Keratinocyte (primary cell): Measurements from ENCODE around the gene BPGM. TPM values are rescaled to one million over a fixed set of nuclear protein-coding genes. Genes with fewer than 3 reads are reported as not detected.
A peak's percentile ranks its signal among the peaks of the same experiment; 100 is the strongest.

Source experiments
- DNase-seq: peaks from one replicate; pipeline ENCODE4 v3.0.0-alpha.2; 2011; ENCODE audit warnings: low read depth, missing footprints, low spot score
- FAIRE-seq: peaks from 2 replicates; lab custom pipeline; 2011; peaks lifted over from hg19 to GRCh38; lab: Jason Lieb, UNC
- H2AFZ ChIP-seq: 2 replicates; pipeline ENCODE4 v1.6.0; 2012; ENCODE audit warnings: low read length, control low read depth, inconsistent platforms; ENCODE audit not compliant: control insufficient read depth
- H3K27ac ChIP-seq: 2 replicates; pipeline ENCODE4 v1.5.1; 2011; ENCODE audit warnings: low read length; ENCODE audit not compliant: control insufficient read depth, insufficient read depth
- H3K27me3 ChIP-seq: 3 replicates; pipeline ENCODE4 v1.6.0; 2011; ENCODE audit warnings: low read length; ENCODE audit not compliant: control insufficient read depth, insufficient read depth; ENCODE audit errors: extremely low read depth
- H3K36me3 ChIP-seq, 2 experiments: 2 replicates in 1 of 2; 3 replicates in 1 of 2; pipeline ENCODE4 v1.5.1; 2011; ENCODE audit warnings: low read length in 2 of 2, mild to moderate bottlenecking in 1 of 2; ENCODE audit not compliant: control insufficient read depth in 2 of 2, insufficient read depth in 2 of 2; ENCODE audit errors: extremely low read depth in 1 of 2
- H3K4me1 ChIP-seq: 3 replicates; pipeline ENCODE4 v1.5.1; 2011; ENCODE audit warnings: low read length; ENCODE audit not compliant: control insufficient read depth, insufficient read depth; ENCODE audit errors: extremely low read depth
- H3K4me2 ChIP-seq: 3 replicates; pipeline ENCODE4 v1.6.0; 2011; ENCODE audit warnings: low read depth, low read length; ENCODE audit not compliant: control insufficient read depth, insufficient read depth; ENCODE audit errors: extremely low read depth
- H3K4me3 ChIP-seq, 3 experiments: fragments of 200-600 bp in 1 of 3; sonication (generic) in 1 of 3; 2 replicates in 2 of 3; 3 replicates in 1 of 3; pipeline ENCODE4 v1.5.1; 2011 to 2016; ENCODE audit warnings: low read length in 3 of 3, mild to moderate bottlenecking in 3 of 3, control low read depth in 2 of 3, inconsistent platforms in 1 of 3, low read depth in 1 of 3, mixed read lengths in 1 of 3, mixed run types in 1 of 3, moderate library complexity in 1 of 3; ENCODE audit not compliant: control insufficient read depth in 2 of 3, insufficient read depth in 2 of 3; ENCODE audit errors: extremely low read depth in 1 of 3
- H3K79me2 ChIP-seq: 2 replicates; pipeline ENCODE4 v1.6.0; 2012; ENCODE audit warnings: low read length; ENCODE audit not compliant: control insufficient read depth, insufficient read depth
- H3K9ac ChIP-seq: 3 replicates; pipeline ENCODE4 v1.6.0; 2011; ENCODE audit warnings: low read length; ENCODE audit not compliant: control insufficient read depth, insufficient read depth; ENCODE audit errors: extremely low read depth
- H3K9me1 ChIP-seq: 3 replicates; pipeline ENCODE4 v1.6.0; 2011; ENCODE audit warnings: low read length; ENCODE audit not compliant: control insufficient read depth, insufficient read depth; ENCODE audit errors: extremely low read depth
- H3K9me3 ChIP-seq: 2 replicates; pipeline ENCODE4 v1.5.1; 2012; ENCODE audit warnings: low read depth, low read length; ENCODE audit not compliant: control insufficient read depth
- H4K20me1 ChIP-seq: 3 replicates; pipeline ENCODE4 v1.6.0; 2011; ENCODE audit warnings: low read length; ENCODE audit not compliant: control insufficient read depth, insufficient read depth; ENCODE audit errors: extremely low read depth
- EZH2 ChIP-seq: IDR thresholded peaks from one replicate; pipeline ENCODE4 v1.6.1; 2012; ENCODE audit warnings: inconsistent platforms, mild to moderate bottlenecking, low read length, moderate library complexity
- dilution Hi-C: fragments of 300-500 bp; cut with MboI; formaldehyde crosslinking; loops from one replicate; pipeline ENCODE4 v1.7.0; 2020; ENCODE audit warnings: low sequenced_read_pairs; ENCODE audit not compliant: extremely low pct_ligation_motif_present
- polyA plus RNA-seq, 5 experiments: library from polyadenylated mRNA; depleted of rRNA in 3 of 5; stranded (reverse) in 3 of 5; stranded (forward) in 1 of 5; unstranded in 1 of 5; fragments of >200 nt; gene quantifications; 1 replicate in 1 of 5; 2 replicates in 3 of 5; 3 replicates in 1 of 5; pipeline versions ENCODE4 v1.2.1 to v1.2.3, GENCODE V29; 2011 to 2012; ENCODE audit warnings: missing spikeins in 2 of 5, low read depth in 1 of 5, low replicate concordance in 1 of 5
- TF ChIP-seq, protein P1 (sequence below), 3 experiments: IDR thresholded peaks in 1 of 3; conservative IDR thresholded peaks in 1 of 3; optimal IDR thresholded peaks in 1 of 3; 2 replicates in 2 of 3; 3 replicates in 1 of 3; pipeline versions ENCODE3 to v1.5.1; 2011; ENCODE audit warnings: low read length in 3 of 3, mild to moderate bottlenecking in 3 of 3, moderate library complexity in 2 of 3, control low read depth in 1 of 3, inconsistent platforms in 1 of 3; ENCODE audit not compliant: insufficient read depth in 2 of 3; ENCODE audit errors: extremely low read depth in 1 of 3

Gene BPGM
- polyA plus RNA-seq, 1 donor (not counting 4 experiments of a cell fraction or from before 2014, with no cell fraction given), result 31.2 TPM

- Histone ChIP-seq H3K4me3 (no peak overlapping the region), H4K20me1 (no peaks in the 10 kb centered on the region), H3K4me2 (no peak overlapping the region), H3K36me3 (no peaks in the 10 kb centered on the region), H3K27me3 (no peaks in the 10 kb centered on the region), H3K9me1 (no peaks in the 10 kb centered on the region), H3K9me3 (no peaks in the 10 kb centered on the region), H2AFZ (no peak overlapping the region), H3K4me1 (peaks cover 11% of the 10 kb centered on the region), H3K9ac (no peak overlapping the region), H3K79me2 (no peaks in the 10 kb centered on the region), H3K27ac (no peak overlapping the region)
- dilution Hi-C loops, result no loop called here
- FAIRE-seq, result peak; percentile 29
- no peak for DNase-seq
- no peak for TF ChIP-seq EZH2
- TF ChIP-seq, protein P1, sequence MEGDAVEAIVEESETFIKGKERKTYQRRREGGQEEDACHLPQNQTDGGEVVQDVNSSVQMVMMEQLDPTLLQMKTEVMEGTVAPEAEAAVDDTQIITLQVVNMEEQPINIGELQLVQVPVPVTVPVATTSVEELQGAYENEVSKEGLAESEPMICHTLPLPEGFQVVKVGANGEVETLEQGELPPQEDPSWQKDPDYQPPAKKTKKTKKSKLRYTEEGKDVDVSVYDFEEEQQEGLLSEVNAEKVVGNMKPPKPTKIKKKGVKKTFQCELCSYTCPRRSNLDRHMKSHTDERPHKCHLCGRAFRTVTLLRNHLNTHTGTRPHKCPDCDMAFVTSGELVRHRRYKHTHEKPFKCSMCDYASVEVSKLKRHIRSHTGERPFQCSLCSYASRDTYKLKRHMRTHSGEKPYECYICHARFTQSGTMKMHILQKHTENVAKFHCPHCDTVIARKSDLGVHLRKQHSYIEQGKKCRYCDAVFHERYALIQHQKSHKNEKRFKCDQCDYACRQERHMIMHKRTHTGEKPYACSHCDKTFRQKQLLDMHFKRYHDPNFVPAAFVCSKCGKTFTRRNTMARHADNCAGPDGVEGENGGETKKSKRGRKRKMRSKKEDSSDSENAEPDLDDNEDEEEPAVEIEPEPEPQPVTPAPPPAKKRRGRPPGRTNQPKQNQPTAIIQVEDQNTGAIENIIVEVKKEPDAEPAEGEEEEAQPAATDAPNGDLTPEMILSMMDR (optimal IDR thresholded peaks at IDR 0.05 in 1 of 3, IDR thresholded peaks at IDR 0.05 in 1 of 3, conservative IDR thresholded peaks at IDR 0.05 in 1 of 3; ENCODE audit: extremely low read depth in 1 of 3, insufficient read depth in 2 of 3, low read length in 3 of 3), result peak; percentile 28 to 54 (median 49)
These were observed 54.6 kb downstream of the BPGM start for GRCh38 chr7:134701272-134701671.

DNA sequence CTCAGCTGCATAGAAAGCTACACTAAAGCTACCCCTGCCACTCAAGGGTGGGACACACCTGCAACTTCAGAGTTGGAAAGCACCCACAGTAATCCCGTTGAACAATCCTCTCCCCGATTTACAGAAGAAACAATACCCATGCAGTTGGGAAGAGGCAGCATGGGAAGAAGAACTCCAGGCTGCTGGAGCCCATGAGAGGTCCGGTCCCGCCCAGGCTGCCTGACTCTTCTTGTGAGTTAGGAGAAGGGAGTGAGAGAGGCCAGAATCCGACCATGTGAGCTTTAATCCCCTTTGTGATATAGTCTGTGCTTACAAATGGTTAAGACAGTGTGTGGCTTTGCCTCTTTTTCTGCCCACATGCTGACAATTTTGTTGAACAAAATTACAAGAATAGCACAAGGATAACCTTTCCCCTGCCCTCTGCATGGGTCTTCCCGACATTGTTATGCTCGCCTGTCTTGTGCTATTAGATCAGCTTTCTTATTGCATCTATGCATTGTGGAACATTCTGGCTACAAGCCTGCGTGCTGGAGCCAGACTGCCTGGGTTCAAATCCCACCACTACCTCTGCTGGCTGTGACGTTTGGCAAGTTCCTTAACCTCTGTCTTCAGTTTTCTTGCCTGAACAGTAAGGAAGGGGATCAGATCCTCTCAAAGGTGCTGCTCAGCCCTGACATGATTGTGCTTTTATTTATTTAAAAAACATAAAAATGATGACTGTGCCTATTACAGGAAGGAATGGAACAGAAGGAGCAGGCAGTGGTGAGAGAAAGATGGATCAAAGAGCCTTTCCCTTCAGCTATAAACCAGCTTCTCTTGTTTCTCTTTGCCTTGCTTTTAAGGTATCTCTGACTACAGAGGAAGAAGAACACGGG lies 56.0 kb downstream of the BPGM start:
- Histone ChIP-seq H3K4me1 (peaks cover 6% of the 10 kb centered on the region), H3K9me3 (no peaks in the 10 kb centered on the region), H2AFZ (no peak overlapping the region), H3K4me3 (no peak overlapping the region), H3K9me1 (no peaks in the 10 kb centered on the region), H3K27me3 (no peaks in the 10 kb centered on the region), H3K4me2 (no peak overlapping the region), H3K79me2 (no peaks in the 10 kb centered on the region), H3K36me3 (no peaks in the 10 kb centered on the region), H4K20me1 (no peaks in the 10 kb centered on the region), H3K9ac (no peak overlapping the region), H3K27ac (no peak overlapping the region)
- dilution Hi-C loops, result no loop called here
- TF ChIP-seq, protein P1 (optimal IDR thresholded peaks at IDR 0.05 in 1 of 3, IDR thresholded peaks at IDR 0.05 in 1 of 3, conservative IDR thresholded peaks at IDR 0.05 in 1 of 3; ENCODE audit: extremely low read depth in 1 of 3, insufficient read depth in 2 of 3, low read length in 3 of 3), result no peak
- no peak for TF ChIP-seq EZH2
- DNase-seq, result no peak
- no peak for FAIRE-seq
